Measurements from ENCODE around the gene CNN3.

DNA sequence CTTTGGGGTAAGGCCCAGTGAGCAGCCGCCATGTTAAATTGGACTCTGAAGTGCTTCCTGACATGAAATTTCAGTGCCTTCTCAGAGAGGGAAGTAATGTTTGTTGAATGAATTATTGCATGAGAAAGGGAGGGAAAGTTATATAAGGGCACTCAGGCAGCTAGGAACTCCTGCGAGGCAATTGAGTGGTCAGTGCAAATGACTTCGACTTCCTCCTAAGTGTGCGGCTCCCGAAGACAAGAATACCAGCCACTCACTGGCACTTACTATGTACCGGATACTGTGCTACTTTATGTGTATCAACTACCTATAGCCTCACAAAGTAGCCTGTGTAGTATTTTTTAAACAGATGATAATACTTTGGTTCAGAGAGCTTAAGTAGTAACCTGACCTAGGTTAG lies 52.5 kb downstream of the CNN3 start:
- TF ChIP-seq, protein P1, sequence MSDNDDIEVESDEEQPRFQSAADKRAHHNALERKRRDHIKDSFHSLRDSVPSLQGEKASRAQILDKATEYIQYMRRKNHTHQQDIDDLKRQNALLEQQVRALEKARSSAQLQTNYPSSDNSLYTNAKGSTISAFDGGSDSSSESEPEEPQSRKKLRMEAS (IDR thresholded peaks at IDR 0.05; ENCODE audit: low read depth, low read length): no peak
- TF ChIP-seq, protein P2, sequence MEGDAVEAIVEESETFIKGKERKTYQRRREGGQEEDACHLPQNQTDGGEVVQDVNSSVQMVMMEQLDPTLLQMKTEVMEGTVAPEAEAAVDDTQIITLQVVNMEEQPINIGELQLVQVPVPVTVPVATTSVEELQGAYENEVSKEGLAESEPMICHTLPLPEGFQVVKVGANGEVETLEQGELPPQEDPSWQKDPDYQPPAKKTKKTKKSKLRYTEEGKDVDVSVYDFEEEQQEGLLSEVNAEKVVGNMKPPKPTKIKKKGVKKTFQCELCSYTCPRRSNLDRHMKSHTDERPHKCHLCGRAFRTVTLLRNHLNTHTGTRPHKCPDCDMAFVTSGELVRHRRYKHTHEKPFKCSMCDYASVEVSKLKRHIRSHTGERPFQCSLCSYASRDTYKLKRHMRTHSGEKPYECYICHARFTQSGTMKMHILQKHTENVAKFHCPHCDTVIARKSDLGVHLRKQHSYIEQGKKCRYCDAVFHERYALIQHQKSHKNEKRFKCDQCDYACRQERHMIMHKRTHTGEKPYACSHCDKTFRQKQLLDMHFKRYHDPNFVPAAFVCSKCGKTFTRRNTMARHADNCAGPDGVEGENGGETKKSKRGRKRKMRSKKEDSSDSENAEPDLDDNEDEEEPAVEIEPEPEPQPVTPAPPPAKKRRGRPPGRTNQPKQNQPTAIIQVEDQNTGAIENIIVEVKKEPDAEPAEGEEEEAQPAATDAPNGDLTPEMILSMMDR (IDR thresholded peaks at IDR 0.05; ENCODE audit: low read depth, low read length): no peak
- TF ChIP-seq POLR2A (IDR thresholded peaks at IDR 0.05; ENCODE audit: extremely low read depth, insufficient read length): no peak
